Stomach (tissue), 9 donors: ENCODE data around the gene ADAMTSL4. TPM values are rescaled to one million over a fixed set of nuclear protein-coding genes. Genes with fewer than 3 reads are reported as not detected.

ENCODE experiments used
- DNase-seq, 2 donors: peaks; one replicate each; pipeline versions ENCODE4 v3.0.0 to v3.0.0-alpha.2; 2013 to 2019
- H3K27ac ChIP-seq, 5 donors: fragments of 200-600 bp in 4 of 5; sonication (generic) in 4 of 5; one replicate each; pipeline ENCODE4 v1.5.1; 2013 to 2019; ENCODE audit warnings: mild to moderate bottlenecking in 1 of 5, moderate library complexity in 1 of 5
- H3K27me3 ChIP-seq, 3 donors: fragments of 200-600 bp; sonication (generic); one replicate each; pipeline ENCODE4 v1.5.1; 2017 to 2019; ENCODE audit warnings: mixed run types in 1 of 3
- H3K36me3 ChIP-seq, 4 donors: fragments of 200-600 bp; sonication (generic); 1 replicate in 3 of 4; 2 replicates in 1 of 4; pipeline ENCODE4 v1.5.1; 2016 to 2019
- H3K4me1 ChIP-seq, 4 donors: fragments of 200-600 bp; sonication (generic); one replicate each; pipeline ENCODE4 v1.5.1; 2016 to 2019
- H3K4me3 ChIP-seq, 4 donors: fragments of 200-600 bp; sonication (generic) in 3 of 4; one replicate each; pipeline ENCODE4 v1.5.1; 2016 to 2019; ENCODE audit warnings: mild to moderate bottlenecking in 1 of 4
- H3K9me3 ChIP-seq, 4 donors: fragments of 200-600 bp; sonication (generic); one replicate each; pipeline ENCODE4 v1.5.1; 2016 to 2019
- CTCF ChIP-seq, 7 experiments: fragments of 450-650 bp in 4 of 7; fragments of 200-600 bp in 3 of 7; sonication (generic) in 3 of 7; IDR thresholded peaks; one replicate each; pipeline ENCODE4 v1.5.1; 2016 to 2019; ENCODE audit warnings: antibody characterized with exemption in 7 of 7, control low read depth in 2 of 7, mild to moderate bottlenecking in 1 of 7
- EP300 ChIP-seq: sonication (generic); formaldehyde crosslinking; IDR thresholded peaks from one replicate; pipeline ENCODE4 v1.6.1; 2017; ENCODE audit warnings: antibody characterized with exemption
- POLR2A ChIP-seq, 4 donors: fragments of 450-650 bp; IDR thresholded peaks; one replicate each; pipeline ENCODE4 v1.6.1; 2016; ENCODE audit warnings: antibody characterized with exemption in 4 of 4, control low read depth in 2 of 4, mild to moderate bottlenecking in 1 of 4, moderate library complexity in 1 of 4
- POLR2AphosphoS5 ChIP-seq, 3 donors: sonication (generic); formaldehyde crosslinking; IDR thresholded peaks; one replicate each; pipeline ENCODE4 v1.6.1; 2016; ENCODE audit warnings: antibody characterized with exemption in 3 of 3
- WGBS, 5 donors: extraction: QIAGEN DNeasy Blood & Tissue Kit in 3 of 5; methylation state at CpG; one replicate each; pipeline versions ENCODE4 v1.1.5 to v1.1.7; 2013 to 2018; 5-methylcytosine and 5-hydroxymethylcytosine counted together
- intact Hi-C: fragments of 100-400 bp; cut with DNase I; formaldehyde crosslinking; loops from one replicate; pipeline ENCODE4 v1.15.1; 2023; ENCODE audit warnings: low total_unique reads
- polyA plus RNA-seq, 3 donors: library from polyadenylated mRNA; stranded (reverse); fragments of 200-250 nt; gene quantifications; one replicate each; pipeline ENCODE4 v1.2.3, GENCODE V29; 2013
- total RNA-seq, 5 donors: library from RNA; depleted of rRNA; stranded (reverse); fragments of >200 nt; gene quantifications; one replicate each; pipeline versions ENCODE4 v1.1.0 to v1.2.3, GENCODE V29; 2014 to 2016
- donor health status: healthy with polysubstance abuse.
- donor health status: Bipolar disorder and iron deficiency.
- donor health status: healthy.

The ADAMTSL4 gene
- total and polyA plus RNA-seq, 8 donors: 4.9 to 54.2 (median 10.2) TPM

- H3K27me3 ChIP-seq: no peaks in the 10 kb centered on the region
- TF ChIP-seq CTCF (IDR thresholded peaks at IDR 0.05) (no peak), POLR2A (IDR thresholded peaks at IDR 0.05) (no peak), EP300 (no peak), POLR2AphosphoS5 (IDR thresholded peaks at IDR 0.05) (no peak)
- peaks cover 93 to 99% (median 96%) of the 10 kb centered on the region in 4 donors for H3K4me1 ChIP-seq
- H3K27ac ChIP-seq: peak overlapping the region; percentile 96 to 100 (median 100)
- no peaks in the 10 kb centered on the region for H3K9me3 ChIP-seq
- WGBS, 5 donors: 73 to 81% (median 76%) methylated on average over 11 to 12 of the region's 12 CpGs
- H3K4me3 ChIP-seq: peak overlapping the region in 3 of 4 donors; percentile 36 to 41 (median 38)
- peaks cover 6 to 23% (median 13%) of the 10 kb centered on the region in 4 donors for H3K36me3 ChIP-seq
- intact Hi-C loops: no loop called here
- no peak for DNase-seq
These were observed 17.6 kb downstream of the ADAMTSL4 start for GRCh38 chr1:150566589-150567340.

GRCh38 chr1:150567341-150567716 is 18.1 kb downstream of the ADAMTSL4 start:
- intact Hi-C loops: no loop called here
- Histone ChIP-seq H3K27ac (peak overlapping the region; percentile 96 to 100 (median 100)), H3K4me3 (peak overlapping the region; percentile 29 to 41 (median 37)), H3K4me1 (peaks cover 96 to 100% (median 98%) of the 10 kb centered on the region in 4 donors), H3K9me3 (no peaks in the 10 kb centered on the region), H3K27me3 (no peaks in the 10 kb centered on the region), H3K36me3 (peaks cover 6 to 29% (median 18%) of the 10 kb centered on the region in 4 donors)
- DNase-seq: peak in 1 of 2 donors; percentile 76
- TF ChIP-seq CTCF (IDR thresholded peaks at IDR 0.05) (no peak), EP300 (no peak), POLR2AphosphoS5 (IDR thresholded peaks at IDR 0.05) (peak in 2 of 3 donors; percentile 10 to 16)
- 3 to 13% (median 12%) methylated on average over 3 of the region's 3 CpGs for WGBS, 5 donors

- 1 to 4% (median 3%) methylated on average over 10 of the region's 10 CpGs for WGBS, 5 donors
- intact Hi-C loops: no loop called here
- DNase-seq: peak; percentile 93 to 96
- no peaks in the 10 kb centered on the region for H3K27me3 ChIP-seq
- H3K36me3 ChIP-seq: peaks cover 9 to 35% (median 25%) of the 10 kb centered on the region in 4 donors
- H3K4me3 ChIP-seq: peak overlapping the region; percentile 29 to 41 (median 37)
- TF ChIP-seq CTCF (IDR thresholded peaks at IDR 0.05): no peak
- peak; percentile 93 to 98 (median 98) for TF ChIP-seq POLR2AphosphoS5 (IDR thresholded peaks at IDR 0.05)
- TF ChIP-seq EP300: peak; percentile 86
- TF ChIP-seq POLR2A (IDR thresholded peaks at IDR 0.05): no peak
- peaks cover 96 to 100% (median 98%) of the 10 kb centered on the region in 4 donors for H3K4me1 ChIP-seq
- no peaks in the 10 kb centered on the region for H3K9me3 ChIP-seq
- peak overlapping the region; percentile 96 to 100 (median 100) for H3K27ac ChIP-seq
These were observed 18.7 kb downstream of the ADAMTSL4 start for GRCh38 chr1:150567717-150568593.

GRCh38 chr1:150568594-150568966 is 19.4 kb downstream of the ADAMTSL4 start:
- Histone ChIP-seq H3K27me3 (no peaks in the 10 kb centered on the region), H3K9me3 (no peaks in the 10 kb centered on the region), H3K36me3 (peaks cover 16 to 41% (median 31%) of the 10 kb centered on the region in 4 donors), H3K4me3 (peak overlapping the region; percentile 29 to 41 (median 37)), H3K4me1 (peaks cover 96 to 100% (median 98%) of the 10 kb centered on the region in 4 donors), H3K27ac (peak overlapping the region; percentile 96 to 100 (median 100))
- no peak for DNase-seq
- intact Hi-C loops: no loop called here
- TF ChIP-seq EP300 (no peak), POLR2A (IDR thresholded peaks at IDR 0.05) (no peak), CTCF (IDR thresholded peaks at IDR 0.05) (no peak), POLR2AphosphoS5 (IDR thresholded peaks at IDR 0.05) (no peak)
